HG02973 (cell line): ENCODE results near the gene MRRF.
"Not testable (repeated sequence)": the region's sequence is repeated elsewhere in the genome, so short reads cannot be mapped to it uniquely, and the experiment has no call there.

Source experiments
- ATAC-seq: cut with Tn5 transposase; IDR thresholded peaks from one replicate; pipeline ENCODE4 v1.9.1; 2021; ENCODE audit warnings: moderate library complexity; ENCODE audit not compliant: unreplicated experiment

MRRF gene

GRCh38 chr9:122354536-122355199, 90.0 kb downstream of the MRRF start:
- ATAC-seq, result no peak

GRCh38 chr9:122355336-122355875, 90.7 kb downstream of the MRRF start:
- ATAC-seq, result no peak

GRCh38 chr9:122356627-122357026, 91.9 kb downstream of the MRRF start:
- ATAC-seq, result no peak

- ATAC-seq, result no peak
These were observed 96.2 kb downstream of the MRRF start for GRCh38 chr9:122360891-122361290.

GRCh38 chr9:122363131-122363530, 98.4 kb downstream of the MRRF start:
- ATAC-seq, result not testable (repeated sequence)

- ATAC-seq, result no peak
These were observed 99.6 kb downstream of the MRRF start for GRCh38 chr9:122364117-122364782.

GRCh38 chr9:122364783-122365150, 100.1 kb downstream of the MRRF start:
- ATAC-seq, result no peak

GRCh38 chr9:122366074-122366660, 101.5 kb downstream of the MRRF start:
- no peak for ATAC-seq

- no peak for ATAC-seq
These were observed 102.4 kb downstream of the MRRF start for GRCh38 chr9:122367065-122367464.

- ATAC-seq, result no peak
These were observed 103.2 kb downstream of the MRRF start for GRCh38 chr9:122367774-122368460.

- ATAC-seq, result no peak
These were observed 104.0 kb downstream of the MRRF start for GRCh38 chr9:122368642-122369041.

GRCh38 chr9:122370303-122370702, 105.6 kb downstream of the MRRF start:
- ATAC-seq, result no peak

- no peak for ATAC-seq
These were observed 106.4 kb downstream of the MRRF start, which contains the start of gene PTGS1 for GRCh38 chr9:122370869-122371755. Gene PTGS1, plus strand, starts transcription at chr9:122371024. Its CDS starts 61 bp downstream, at chr9:122371085.

GRCh38 chr9:122371846-122372245, 107.2 kb downstream of the MRRF start:
- ATAC-seq, result no peak

GRCh38 chr9:122372856-122373845, 108.5 kb downstream of the MRRF start:
- no peak for ATAC-seq

- no peak for ATAC-seq
These were observed 110.3 kb downstream of the MRRF start for GRCh38 chr9:122374885-122375420.

- ATAC-seq, result no peak
These were observed 112.1 kb downstream of the MRRF start for GRCh38 chr9:122376796-122377195.

GRCh38 chr9:122377241-122378164, 112.8 kb downstream of the MRRF start:
- no peak for ATAC-seq
